Ovary (tissue), 3 donors: ENCODE measurements around the gene POLR3F.

Experiments used
- POLR2A ChIP-seq: fragments of 450-650 bp; IDR thresholded peaks from one replicate; pipeline ENCODE4 v1.6.1; 2017; ENCODE audit warnings: antibody characterized with exemption, mild to moderate bottlenecking, moderate library complexity
- TF ChIP-seq, protein P1 (sequence below), 3 donors: fragments of 450-650 bp in 2 of 3; fragments of 200-600 bp in 1 of 3; IDR thresholded peaks; one replicate each; pipeline versions ENCODE4 v1.5.1 to v1.8.0; 2016 to 2022; ENCODE audit warnings: antibody characterized with exemption in 3 of 3, mild to moderate bottlenecking in 1 of 3
- donor health status: DM: no; HTN: no; CAD: no.

DNA sequence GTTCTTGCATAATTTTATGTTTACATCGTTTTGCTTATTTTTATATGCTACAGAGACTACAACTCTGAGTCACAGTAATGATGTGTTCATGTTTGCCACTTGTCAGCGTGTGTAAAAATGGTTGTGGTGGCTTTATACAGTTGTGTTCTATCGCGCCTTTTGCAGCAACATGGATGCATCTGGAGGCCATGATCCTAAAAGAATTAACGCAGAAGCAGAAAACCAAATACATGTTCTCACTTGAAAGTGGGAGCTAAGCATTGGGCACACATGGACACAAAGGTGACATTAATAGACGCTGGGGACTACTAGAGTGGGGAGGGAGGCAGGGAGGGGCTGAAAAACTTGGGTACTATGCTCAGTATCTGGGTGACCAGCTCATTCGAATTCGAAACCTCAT is 39.6 kb downstream of the POLR3F start:
- TF ChIP-seq, protein P1, sequence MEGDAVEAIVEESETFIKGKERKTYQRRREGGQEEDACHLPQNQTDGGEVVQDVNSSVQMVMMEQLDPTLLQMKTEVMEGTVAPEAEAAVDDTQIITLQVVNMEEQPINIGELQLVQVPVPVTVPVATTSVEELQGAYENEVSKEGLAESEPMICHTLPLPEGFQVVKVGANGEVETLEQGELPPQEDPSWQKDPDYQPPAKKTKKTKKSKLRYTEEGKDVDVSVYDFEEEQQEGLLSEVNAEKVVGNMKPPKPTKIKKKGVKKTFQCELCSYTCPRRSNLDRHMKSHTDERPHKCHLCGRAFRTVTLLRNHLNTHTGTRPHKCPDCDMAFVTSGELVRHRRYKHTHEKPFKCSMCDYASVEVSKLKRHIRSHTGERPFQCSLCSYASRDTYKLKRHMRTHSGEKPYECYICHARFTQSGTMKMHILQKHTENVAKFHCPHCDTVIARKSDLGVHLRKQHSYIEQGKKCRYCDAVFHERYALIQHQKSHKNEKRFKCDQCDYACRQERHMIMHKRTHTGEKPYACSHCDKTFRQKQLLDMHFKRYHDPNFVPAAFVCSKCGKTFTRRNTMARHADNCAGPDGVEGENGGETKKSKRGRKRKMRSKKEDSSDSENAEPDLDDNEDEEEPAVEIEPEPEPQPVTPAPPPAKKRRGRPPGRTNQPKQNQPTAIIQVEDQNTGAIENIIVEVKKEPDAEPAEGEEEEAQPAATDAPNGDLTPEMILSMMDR (IDR thresholded peaks at IDR 0.05), result no peak
- no peak for TF ChIP-seq POLR2A
